Measurements from ENCODE around the gene PROKR1. TPM values are rescaled to one million over a fixed set of nuclear protein-coding genes. Genes with fewer than 3 reads are reported as not detected.

PROKR1 gene
- total RNA-seq, 1 experiment from 2014 or later = 4.4 TPM

GRCh38 chr2:68620772-68621171 is 22.6 kb upstream of the PROKR1 start:
- H3K27ac Mint-ChIP-seq = no peak overlapping the region
- H3K9me3 Mint-ChIP-seq = peaks cover 37% of the 10 kb centered on the region
- H3K4me1 Mint-ChIP-seq = no peaks in the 10 kb centered on the region
- no peak overlapping the region for H3K4me3 Mint-ChIP-seq
- TF ChIP-seq EMX1 (CRISPR knock-in tag; IDR thresholded peaks at IDR 0.05) (no peak), FOXP4 (CRISPR knock-in tag; IDR thresholded peaks at IDR 0.05) (no peak), ZBTB21 (CRISPR knock-in tag; IDR thresholded peaks at IDR 0.05; ENCODE audit: borderline replicate concordance) (no peak)
- no peak for DNase-seq (ENCODE audit: low spot score)
- H3K36me3 Mint-ChIP-seq = peaks cover 4% of the 10 kb centered on the region; the same call in 1 of the 2 replicates
- CTCF ChIA-PET = no interaction called here
- ATAC-seq = no peak
- no peaks in the 10 kb centered on the region for H3K27me3 Mint-ChIP-seq (ENCODE audit: low read depth)
- POLR2A ChIA-PET = no interaction called here

- Mint-ChIP-seq H3K27me3 (ENCODE audit: low read depth) (peaks cover under 1% of the 10 kb centered on the region), H3K9me3 (peaks cover 43% of the 10 kb centered on the region), H3K4me1 (no peaks in the 10 kb centered on the region), H3K4me3 (no peak overlapping the region), H3K27ac (no peak overlapping the region), H3K36me3 (peaks cover 6% of the 10 kb centered on the region)
- ChIA-PET POLR2A (interaction anchor here (0.5 kb wide), 1 partner anchor 74 kb away, joined by 3 read pairs; no protein-coding TSS in a partner anchor), CTCF (interaction anchor here (0.9 kb wide), 1 partner anchor 28 kb away, joined by 3 read pairs; no protein-coding TSS in a partner anchor)
- DNase-seq (ENCODE audit: low spot score) = no peak
- TF ChIP-seq ATF3 (CRISPR knock-in tag; conservative IDR thresholded peaks at IDR 0.05) = no peak
- no peak for TF ChIP-seq NFATC4 (CRISPR knock-in tag; IDR thresholded peaks at IDR 0.05)
- no peak for TF ChIP-seq ZNF263 (CRISPR knock-in tag; IDR thresholded peaks at IDR 0.05; ENCODE audit: low read depth)
- no peak for TF ChIP-seq ATF6 (CRISPR knock-in tag; IDR thresholded peaks at IDR 0.05)
- no peak for TF ChIP-seq ATF2 (CRISPR knock-in tag; IDR thresholded peaks at IDR 0.05; ENCODE audit: borderline replicate concordance, low read depth)
- no peak for TF ChIP-seq KAT7 (CRISPR knock-in tag; IDR thresholded peaks at IDR 0.05; ENCODE audit: borderline replicate concordance)
- TF ChIP-seq ZMAT4 (CRISPR knock-in tag; IDR thresholded peaks at IDR 0.05) = no peak
- TF ChIP-seq IRF2 (CRISPR knock-in tag; IDR thresholded peaks at IDR 0.05; ENCODE audit: borderline replicate concordance, low read depth) = no peak
- TF ChIP-seq AR (CRISPR knock-in tag; IDR thresholded peaks at IDR 0.05) = no peak
- TF ChIP-seq ZNF281 (CRISPR knock-in tag; IDR thresholded peaks at IDR 0.05) = no peak
- TF ChIP-seq NR2C2 (CRISPR knock-in tag; IDR thresholded peaks at IDR 0.05) = no peak
- no peak for TF ChIP-seq ZNF232 (CRISPR knock-in tag; IDR thresholded peaks at IDR 0.05)
- no peak for TF ChIP-seq TCF7 (CRISPR knock-in tag; IDR thresholded peaks at IDR 0.05; ENCODE audit: low read depth)
- TF ChIP-seq JUN (CRISPR knock-in tag; IDR thresholded peaks at IDR 0.05) = no peak
- no peak for TF ChIP-seq ZBTB21 (CRISPR knock-in tag; IDR thresholded peaks at IDR 0.05; ENCODE audit: borderline replicate concordance)
- TF ChIP-seq MAX (CRISPR knock-in tag; IDR thresholded peaks at IDR 0.05) = no peak
- TF ChIP-seq ZNF317 (CRISPR knock-in tag; IDR thresholded peaks at IDR 0.05; ENCODE audit: borderline replicate concordance, low read depth) = no peak
- no peak for TF ChIP-seq SMAD4 (CRISPR knock-in tag; IDR thresholded peaks at IDR 0.05)
- ATAC-seq = no peak
Observed at GRCh38 chr2:68623820-68624219, 19.6 kb upstream of the PROKR1 start.

Measured in WTC11 (cell line).